Calu3 (cell line): ENCODE data around the gene ENPP5. TPM values are rescaled to one million over a fixed set of nuclear protein-coding genes. Genes with fewer than 3 reads are reported as not detected.
A peak's percentile ranks its signal among the peaks of the same experiment; 100 is the strongest.

Experiments used
- BruUV-seq: library from RNA; stranded (reverse); fragments of 400-500 nt; replicated peaks from 2 replicates; lab custom pipeline; 2021; lab: Mats Ljungman, UMichigan
- CTCF ChIA-PET: fragments of 300-600 bp; sonication (Branson Sonifier 250); formaldehyde crosslinking; loops from one replicate; lab custom pipeline; 2022; ENCODE audit warnings: antibody characterized with exemption; lab: Charles Lee
- DNase-seq: peaks from one replicate; pipeline ENCODE4 v3.0.0; 2022
- H3K27ac Mint-ChIP-seq: one replicate; pipeline ENCODE4 v1.8.0; 2022; ENCODE audit warnings: mixed read lengths; ENCODE audit not compliant: unreplicated experiment
- H3K27me3 Mint-ChIP-seq: one replicate; pipeline ENCODE4 v1.8.0; 2022; ENCODE audit warnings: mixed read lengths; ENCODE audit not compliant: unreplicated experiment
- H3K36me3 Mint-ChIP-seq: one replicate; pipeline ENCODE4 v1.8.0; 2022; ENCODE audit warnings: mild to moderate bottlenecking, moderate library complexity, mixed read lengths; ENCODE audit not compliant: insufficient read depth, unreplicated experiment
- H3K4me1 Mint-ChIP-seq: one replicate; pipeline ENCODE4 v1.8.0; 2022; ENCODE audit warnings: mild to moderate bottlenecking, low read depth, mixed read lengths; ENCODE audit not compliant: unreplicated experiment
- H3K4me3 Mint-ChIP-seq: one replicate; pipeline ENCODE4 v1.8.0; 2022; ENCODE audit warnings: mild to moderate bottlenecking, low read depth, moderate library complexity, mixed read lengths; ENCODE audit not compliant: unreplicated experiment
- H3K9me3 Mint-ChIP-seq: one replicate; pipeline ENCODE4 v1.8.0; 2022; ENCODE audit warnings: low read depth, mixed read lengths; ENCODE audit not compliant: unreplicated experiment
- CTCF ChIP-seq: fragments of 200-600 bp; IDR thresholded peaks from one replicate; pipeline ENCODE4 v1.8.0; 2022; ENCODE audit warnings: antibody characterized with exemption; ENCODE audit not compliant: unreplicated experiment
- intact Hi-C: fragments of 100-400 bp; cut with micrococcal nuclease; formaldehyde crosslinking; loops from one replicate; pipeline ENCODE4 v1.10.0; 2022; ENCODE audit not compliant: unreplicated experiment
- total RNA-seq: library from RNA; stranded (reverse); gene quantifications from 2 replicates; pipeline ENCODE4 v1.2.3, GENCODE V29; 2022

ENPP5 gene
- total RNA-seq, 1 experiment from 2014 or later = 17.3 TPM

- Mint-ChIP-seq H3K36me3 (no peaks in the 10 kb centered on the region), H3K4me1 (peaks cover 47% of the 10 kb centered on the region), H3K4me3 (no peak overlapping the region), H3K27ac (no peak overlapping the region), H3K9me3 (no peaks in the 10 kb centered on the region), H3K27me3 (no peaks in the 10 kb centered on the region)
- BruUV-seq = no TSS peak
- no peak for DNase-seq
- intact Hi-C loops = no loop called here
- CTCF ChIA-PET = no interaction called here
- no peak for TF ChIP-seq CTCF
Observed at GRCh38 chr6:46116289-46116688, 54.5 kb downstream of the ENPP5 start.

- Mint-ChIP-seq H3K27ac (no peak overlapping the region), H3K36me3 (no peaks in the 10 kb centered on the region), H3K4me3 (no peak overlapping the region), H3K4me1 (peaks cover 47% of the 10 kb centered on the region), H3K9me3 (no peaks in the 10 kb centered on the region), H3K27me3 (no peaks in the 10 kb centered on the region)
- no peak for DNase-seq
- TF ChIP-seq CTCF = no peak
- CTCF ChIA-PET = no interaction called here
- intact Hi-C loops = no loop called here
- BruUV-seq = no TSS peak
Observed at GRCh38 chr6:46115634-46116033, 55.1 kb downstream of the ENPP5 start.

GRCh38 chr6:46113370-46113769, 57.4 kb downstream of the ENPP5 start:
- intact Hi-C loops = no loop called here
- no peak for TF ChIP-seq CTCF
- Mint-ChIP-seq H3K4me3 (no peak overlapping the region), H3K4me1 (peaks cover 39% of the 10 kb centered on the region), H3K27ac (no peak overlapping the region), H3K36me3 (no peaks in the 10 kb centered on the region), H3K27me3 (no peaks in the 10 kb centered on the region), H3K9me3 (peaks cover 3% of the 10 kb centered on the region)
- CTCF ChIA-PET = interaction anchor here (0.7 kb wide), 1 partner anchor 47 kb away, joined by 3 read pairs; no protein-coding TSS in a partner anchor
- DNase-seq = peak; percentile 62
- no TSS peak for BruUV-seq

Other genes starting within 250 kb of the ENPP5 start
- gene CLIC5, start 155.1 kb downstream of the ENPP5 start, total RNA-seq = 3.3 and 5.1 TPM in 2 replicates
- 16.7 and 17.2 TPM in 2 replicates for gene ENPP4, start 41.0 kb downstream of the ENPP5 start, total RNA-seq